Thyroid gland (tissue), 4 donors: ENCODE data around the gene CWC27.
"Not testable (repeated sequence)": the region's sequence is repeated elsewhere in the genome, so short reads cannot be mapped to it uniquely, and the experiment has no call there.

Source experiments
- CTCF ChIP-seq, 6 experiments: fragments of 200-600 bp in 3 of 6; fragments of 450-650 bp in 3 of 6; sonication (generic) in 3 of 6; IDR thresholded peaks; one replicate each; pipeline ENCODE4 v1.5.1; 2016 to 2019; ENCODE audit warnings: antibody characterized with exemption in 6 of 6, mild to moderate bottlenecking in 2 of 6, inconsistent platforms in 1 of 6, moderate library complexity in 1 of 6
- POLR2A ChIP-seq, 2 donors: fragments of 450-650 bp; IDR thresholded peaks; one replicate each; pipeline ENCODE4 v1.6.1; 2017; ENCODE audit warnings: antibody characterized with exemption in 2 of 2, mild to moderate bottlenecking in 2 of 2, moderate library complexity in 1 of 2

GRCh38 chr5:64830650-64831049, 61.9 kb downstream of the CWC27 start:
- TF ChIP-seq CTCF, POLR2A (IDR thresholded peaks at IDR 0.05): not testable (repeated sequence)
